Neural progenitor cell (in vitro differentiated cells): ENCODE data around the gene UPK3A.

ENCODE experiments used
- CTCF ChIP-seq: fragments of 200-600 bp; sonication (generic); IDR thresholded peaks from 2 replicates; pipeline ENCODE4 v1.5.1; 2017; ENCODE audit warnings: antibody characterized with exemption, mild to moderate bottlenecking
- EZH2 ChIP-seq: fragments of 200-600 bp; sonication (generic); IDR thresholded peaks from 2 replicates; pipeline ENCODE4 v1.6.1; 2017; ENCODE audit warnings: antibody characterized with exemption, mild to moderate bottlenecking, moderate library complexity

GRCh38 chr22:45340323-45340722 is 55.6 kb downstream of the UPK3A start:
- TF ChIP-seq CTCF (no peak), EZH2 (no peak)
